NCI-H2196 (cell line): Measurements from ENCODE around the gene SDK1.

Source experiments
- DNase-seq: peaks from one replicate; lab custom pipeline; 2025; ENCODE audit not compliant: unreplicated experiment; lab: John Stamatoyannopoulos, UW

The SDK1 gene

GRCh38 chr7:3336042-3336665 lies 35.1 kb downstream of the SDK1 start:
- no peak for DNase-seq

GRCh38 chr7:3338161-3338560 lies 37.1 kb downstream of the SDK1 start:
- DNase-seq: peak; percentile 5

- no peak for DNase-seq
These were observed 44.8 kb downstream of the SDK1 start for GRCh38 chr7:3345699-3346481.

GRCh38 chr7:3349126-3349525 lies 48.1 kb downstream of the SDK1 start:
- DNase-seq: no peak

- no peak for DNase-seq
These were observed 55.1 kb downstream of the SDK1 start for GRCh38 chr7:3356173-3356572.

GRCh38 chr7:3358991-3359390 lies 57.9 kb downstream of the SDK1 start:
- no peak for DNase-seq

GRCh38 chr7:3367261-3367660 lies 66.2 kb downstream of the SDK1 start:
- no peak for DNase-seq

GRCh38 chr7:3370068-3370830 lies 69.2 kb downstream of the SDK1 start:
- no peak for DNase-seq

- DNase-seq: no peak
These were observed 69.9 kb downstream of the SDK1 start for GRCh38 chr7:3370921-3371320.

- DNase-seq: no peak
These were observed 70.5 kb downstream of the SDK1 start for GRCh38 chr7:3371601-3372000.

- DNase-seq: no peak
These were observed 73.2 kb downstream of the SDK1 start for GRCh38 chr7:3374239-3374638.

GRCh38 chr7:3378390-3379150 lies 77.5 kb downstream of the SDK1 start:
- no peak for DNase-seq

GRCh38 chr7:3380034-3380433 lies 79.0 kb downstream of the SDK1 start:
- DNase-seq: no peak

GRCh38 chr7:3380886-3381685 lies 80.0 kb downstream of the SDK1 start:
- no peak for DNase-seq

- DNase-seq: no peak
These were observed 85.6 kb downstream of the SDK1 start for GRCh38 chr7:3386423-3387190.

- no peak for DNase-seq
These were observed 92.8 kb downstream of the SDK1 start for GRCh38 chr7:3393862-3394261.

GRCh38 chr7:3397324-3397723 lies 96.3 kb downstream of the SDK1 start:
- no peak for DNase-seq

GRCh38 chr7:3399858-3400257 lies 98.8 kb downstream of the SDK1 start:
- DNase-seq: no peak

GRCh38 chr7:3404501-3404900 lies 103.4 kb downstream of the SDK1 start:
- DNase-seq: peak; percentile 31
